HEK293T (cell line): ENCODE data around the gene B3GNT7.
"Not testable (repeated sequence)": the region's sequence is repeated elsewhere in the genome, so short reads cannot be mapped to it uniquely, and the experiment has no call there.

Experiments used
- CTCF ChIA-PET: fragments of 350-600 bp; formaldehyde crosslinking; extraction: SDS; loops from one replicate; lab custom pipeline; 2021; ENCODE audit warnings: antibody characterized with exemption, inconsistent platforms; lab: Yijun Ruan, JAX
- POLR2A ChIA-PET: fragments of 350-600 bp; formaldehyde crosslinking; extraction: SDS; loops from one replicate; lab custom pipeline; 2020; ENCODE audit warnings: antibody characterized with exemption, inconsistent platforms; lab: Yijun Ruan, JAX
- DNase-seq: peaks from one replicate; pipeline ENCODE4 v3.0.0; 2012; ENCODE audit warnings: mixed read lengths; ENCODE audit errors: extremely low spot score
- ARNT ChIP-seq: fragments of 450-650 bp; IDR thresholded peaks from 2 replicates; pipeline ENCODE4 v1.6.1; 2017; ENCODE audit warnings: mild to moderate bottlenecking
- BHLHE40 ChIP-seq: fragments of 450-650 bp; IDR thresholded peaks from 2 replicates; pipeline ENCODE4 v1.6.1; 2016; ENCODE audit warnings: mild to moderate bottlenecking, moderate library complexity, borderline replicate concordance
- CTBP1 ChIP-seq: fragments of 450-650 bp; IDR thresholded peaks from 2 replicates; pipeline ENCODE4 v1.6.1; 2016; ENCODE audit warnings: borderline replicate concordance
- ELF4 ChIP-seq: fragments of 450-650 bp; IDR thresholded peaks from 2 replicates; pipeline ENCODE4 v1.6.1; 2017; ENCODE audit warnings: antibody characterized with exemption
- FOXA1 ChIP-seq: fragments of 450-650 bp; IDR thresholded peaks from 2 replicates; pipeline ENCODE4 v1.6.1; 2016; ENCODE audit warnings: mild to moderate bottlenecking
- FOXK2 ChIP-seq: fragments of 450-650 bp; IDR thresholded peaks from 2 replicates; pipeline ENCODE4 v1.6.1; 2016; ENCODE audit warnings: mild to moderate bottlenecking
- FOXM1 ChIP-seq: fragments of 450-650 bp; IDR thresholded peaks from 2 replicates; pipeline ENCODE4 v1.6.1; 2017; ENCODE audit warnings: mild to moderate bottlenecking, borderline replicate concordance
- HDGF ChIP-seq: fragments of 450-650 bp; IDR thresholded peaks from 2 replicates; pipeline ENCODE4 v1.6.1; 2017; ENCODE audit warnings: antibody characterized with exemption, borderline replicate concordance
- L3MBTL2 ChIP-seq: fragments of 450-650 bp; conservative IDR thresholded peaks from 2 replicates; pipeline ENCODE4 v1.6.1; 2016; ENCODE audit warnings: mild to moderate bottlenecking
- LEF1 ChIP-seq: fragments of 450-650 bp; IDR thresholded peaks from 2 replicates; pipeline ENCODE4 v1.6.1; 2017; ENCODE audit warnings: mild to moderate bottlenecking, borderline replicate concordance
- NFRKB ChIP-seq: fragments of 450-650 bp; IDR thresholded peaks from 2 replicates; pipeline ENCODE4 v1.6.1; 2016; ENCODE audit warnings: mild to moderate bottlenecking, moderate library complexity
- SP1 ChIP-seq: fragments of 450-650 bp; IDR thresholded peaks from 2 replicates; pipeline ENCODE4 v1.6.1; 2017
- SUZ12 ChIP-seq: fragments of 450-650 bp; IDR thresholded peaks from 2 replicates; pipeline ENCODE4 v1.6.1; 2016; ENCODE audit warnings: mild to moderate bottlenecking
- TARDBP ChIP-seq: fragments of 450-650 bp; IDR thresholded peaks from 2 replicates; pipeline ENCODE4 v1.6.1; 2016
- ZNF384 ChIP-seq: fragments of 450-650 bp; IDR thresholded peaks from 2 replicates; pipeline ENCODE4 v1.6.1; 2016
- TF ChIP-seq, protein P1 (sequence below): fragments of 450-650 bp; IDR thresholded peaks from 2 replicates; pipeline ENCODE4 v1.6.1; 2016

B3GNT7 gene

DNA sequence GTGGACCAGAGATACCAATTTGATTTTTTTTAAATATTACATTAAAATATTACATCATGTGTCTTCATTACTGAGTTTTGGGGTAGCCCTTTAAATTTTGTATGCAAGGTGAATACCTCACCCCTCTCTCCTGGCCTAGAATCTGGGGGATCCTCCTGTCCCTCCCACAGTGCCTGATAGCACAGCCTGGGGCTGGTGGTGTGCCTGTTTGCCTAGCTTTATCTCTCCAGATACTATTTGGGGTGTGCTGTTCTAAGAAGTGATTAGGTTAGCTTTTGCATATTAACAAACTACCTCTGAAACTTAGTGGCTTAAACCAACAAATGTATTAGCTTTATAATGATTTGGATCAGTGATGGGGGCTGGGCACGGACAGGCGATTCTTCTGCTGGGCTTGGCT lies 20.7 kb upstream of the B3GNT7 start:
- POLR2A ChIA-PET = no interaction called here
- CTCF ChIA-PET = no interaction called here

DNA sequence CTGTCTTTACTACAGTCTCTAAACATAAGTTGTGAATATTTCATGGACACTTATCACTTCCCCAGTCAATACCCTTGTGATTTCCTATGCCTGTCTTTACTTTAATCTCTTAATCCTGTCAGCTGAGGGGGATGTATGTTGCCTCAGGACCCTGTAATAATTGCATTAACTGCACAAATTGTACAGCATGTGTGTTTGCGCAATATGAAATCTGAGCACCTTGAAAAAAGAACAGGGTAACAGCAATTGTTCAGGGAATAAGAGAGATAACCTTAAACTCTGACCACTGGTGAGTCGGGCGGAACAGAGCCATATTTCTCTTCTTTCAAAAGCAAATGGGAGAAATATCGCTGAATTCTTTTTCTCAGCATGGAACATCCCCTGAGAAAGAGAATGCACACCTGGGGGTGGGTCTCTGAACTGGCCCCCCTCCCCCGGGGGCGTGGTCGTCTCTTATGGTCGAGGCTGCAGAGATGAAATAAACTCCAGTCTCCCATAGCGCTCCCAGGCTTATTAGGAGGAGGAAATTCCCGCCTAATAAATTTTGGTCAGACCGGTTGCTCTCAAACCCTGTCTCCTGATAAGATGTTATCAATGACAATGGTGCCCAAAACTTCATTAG lies 19.4 kb upstream of the B3GNT7 start:
- POLR2A ChIA-PET, DNase-seq, CTCF ChIA-PET: not testable (repeated sequence)

More for the DNA sequence above, 20.7 kb upstream of the B3GNT7 start:
- no peak for DNase-seq
- TF ChIP-seq NFRKB (no peak), LEF1 (no peak), SP1 (no peak)
- TF ChIP-seq, protein P1, sequence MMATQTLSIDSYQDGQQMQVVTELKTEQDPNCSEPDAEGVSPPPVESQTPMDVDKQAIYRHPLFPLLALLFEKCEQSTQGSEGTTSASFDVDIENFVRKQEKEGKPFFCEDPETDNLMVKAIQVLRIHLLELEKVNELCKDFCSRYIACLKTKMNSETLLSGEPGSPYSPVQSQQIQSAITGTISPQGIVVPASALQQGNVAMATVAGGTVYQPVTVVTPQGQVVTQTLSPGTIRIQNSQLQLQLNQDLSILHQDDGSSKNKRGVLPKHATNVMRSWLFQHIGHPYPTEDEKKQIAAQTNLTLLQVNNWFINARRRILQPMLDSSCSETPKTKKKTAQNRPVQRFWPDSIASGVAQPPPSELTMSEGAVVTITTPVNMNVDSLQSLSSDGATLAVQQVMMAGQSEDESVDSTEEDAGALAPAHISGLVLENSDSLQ = no peak

DNA sequence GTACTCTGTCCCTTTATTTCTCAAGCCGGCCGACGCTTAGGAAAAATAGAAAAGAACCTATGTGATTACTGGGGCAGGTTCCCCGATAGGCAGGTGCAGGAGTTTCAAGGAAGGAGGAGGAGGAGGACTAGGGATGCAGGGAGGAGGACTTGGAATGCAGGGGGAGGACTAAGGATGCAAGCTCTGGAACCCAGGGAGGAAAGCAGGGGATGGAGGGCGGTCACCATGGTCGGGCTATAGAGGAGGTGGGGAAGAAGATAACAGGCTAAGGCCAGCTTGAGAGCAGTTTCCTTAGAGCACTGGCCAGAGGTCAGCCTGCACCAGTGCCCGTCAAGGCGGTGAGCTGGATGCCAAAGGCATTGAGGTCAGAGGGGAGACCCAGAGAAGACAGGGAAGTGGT lies 18.7 kb upstream of the B3GNT7 start:
- ChIA-PET CTCF (no interaction called here), POLR2A (no interaction called here)
- DNase-seq = no peak
- TF ChIP-seq CTBP1 (no peak), BHLHE40 (no peak), ELF4 (no peak), FOXM1 (no peak), SP1 (no peak), LEF1 (no peak), SUZ12 (no peak), FOXK2 (no peak), ZNF384 (no peak), HDGF (no peak)
- TF ChIP-seq, protein P1 = no peak

DNA sequence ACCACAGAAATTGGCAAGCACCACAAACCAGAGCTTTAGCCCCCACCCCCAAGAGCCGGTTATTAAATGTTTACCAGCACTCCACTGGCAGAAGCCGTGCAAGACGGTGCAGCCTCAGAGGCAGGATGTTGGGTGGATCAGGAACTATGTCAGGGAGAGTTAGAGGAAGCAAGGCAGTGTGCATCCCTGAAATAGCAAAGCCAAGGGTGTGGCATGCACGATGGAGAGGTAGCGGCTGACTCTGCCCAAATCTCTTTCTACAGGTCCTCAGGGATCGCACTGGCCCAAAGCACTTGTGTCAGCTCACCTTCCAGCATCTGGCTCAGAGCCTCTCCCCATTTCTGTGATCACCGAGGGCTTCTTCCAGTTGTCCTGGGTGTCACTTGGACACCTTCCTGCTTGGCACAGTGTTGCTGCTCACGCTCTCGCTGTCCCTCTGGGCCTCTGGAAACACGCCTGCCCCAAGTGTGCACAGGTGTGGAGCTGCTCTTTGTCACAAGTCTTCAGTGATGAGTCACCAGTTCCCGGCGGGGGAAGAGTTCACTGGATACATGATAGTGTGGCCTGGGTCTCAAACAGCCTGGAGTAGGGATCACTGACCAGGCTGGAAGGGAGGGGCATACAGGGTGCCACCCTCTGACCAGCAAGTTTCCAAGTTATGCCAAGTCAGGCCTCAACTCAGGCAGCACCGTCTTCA lies 17.3 kb upstream of the B3GNT7 start:
- POLR2A ChIA-PET = no interaction called here
- no peak for TF ChIP-seq SP1
- TF ChIP-seq HDGF = no peak
- TF ChIP-seq BHLHE40 = no peak
- TF ChIP-seq FOXA1 = no peak
- no peak for TF ChIP-seq ZNF384
- TF ChIP-seq, protein P1 = no peak
- no peak for TF ChIP-seq CTBP1
- no peak for TF ChIP-seq LEF1
- no peak for TF ChIP-seq FOXM1
- no peak for TF ChIP-seq ELF4
- TF ChIP-seq TARDBP = no peak
- CTCF ChIA-PET = no interaction called here
- DNase-seq = no peak

DNA sequence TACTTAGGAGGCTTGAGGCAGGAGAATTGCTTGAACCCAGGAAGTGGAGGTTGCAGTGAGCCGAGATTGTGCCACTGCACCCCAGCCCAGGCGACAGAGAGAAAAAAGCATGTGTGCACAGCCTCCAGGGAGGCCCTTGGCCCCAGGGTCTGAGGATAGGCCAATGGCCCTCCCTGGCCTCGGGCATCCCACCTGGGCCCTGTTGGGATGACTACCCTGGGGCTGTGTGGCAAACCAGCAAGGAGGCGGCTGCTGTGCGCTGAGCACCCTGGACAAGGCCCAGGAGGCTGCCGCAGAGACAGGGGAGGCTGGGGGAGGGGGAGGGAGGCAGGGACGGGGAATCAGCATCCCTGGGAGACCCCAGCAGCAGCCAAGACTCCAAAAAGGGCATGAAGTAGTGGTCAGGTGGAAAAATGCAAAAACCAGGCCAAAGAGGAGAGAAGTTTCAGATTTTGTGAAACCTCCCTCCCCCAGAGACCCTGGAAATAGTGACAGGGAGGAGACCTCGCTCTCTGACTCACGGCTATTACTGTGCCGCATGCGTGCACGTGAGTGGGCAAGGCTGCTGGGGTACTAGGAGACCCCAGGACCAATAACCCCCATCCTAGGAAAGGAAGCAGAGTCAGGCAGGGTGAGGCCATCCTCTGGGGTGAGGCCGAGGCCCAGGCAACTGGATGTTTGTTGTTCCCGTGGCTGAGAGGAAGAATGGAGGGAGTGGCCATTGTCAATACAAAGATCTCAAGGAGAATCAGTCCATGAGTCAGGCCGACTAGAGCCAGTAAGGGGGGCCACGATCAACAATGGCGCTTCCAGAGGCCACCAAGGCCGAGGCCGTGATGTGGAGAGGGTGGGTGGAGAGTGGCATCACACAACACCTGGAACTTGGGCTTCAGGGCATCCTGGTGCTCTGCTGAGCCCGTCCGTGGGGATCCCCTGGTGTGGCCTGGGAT lies 16.0 kb upstream of the B3GNT7 start:
- TF ChIP-seq, protein P1 = no peak
- TF ChIP-seq CTBP1 (no peak), SP1 (no peak)
- DNase-seq = no peak
- ChIA-PET CTCF (no interaction called here), POLR2A (no interaction called here)

DNA sequence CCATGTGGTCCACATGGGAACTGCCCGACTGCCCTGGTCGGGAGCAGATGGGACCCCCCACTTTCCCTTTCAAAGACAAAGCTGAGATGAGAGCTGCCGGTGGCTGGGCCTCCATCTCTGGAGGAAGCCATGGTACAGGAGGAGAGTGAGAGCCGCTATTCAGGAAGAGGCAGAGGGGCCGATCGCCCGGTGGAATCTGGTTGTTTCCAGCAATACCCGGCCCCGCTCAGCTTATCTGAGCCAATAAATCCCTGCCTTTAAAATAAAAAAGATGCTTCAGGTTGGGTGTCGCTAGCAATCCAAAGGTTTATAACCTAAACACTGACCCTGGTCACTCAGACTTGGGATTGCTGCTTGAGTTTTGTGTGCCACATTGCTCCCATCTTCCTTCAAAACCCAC lies 15.2 kb upstream of the B3GNT7 start:
- no peak for TF ChIP-seq CTBP1
- no peak for TF ChIP-seq BHLHE40
- TF ChIP-seq FOXM1 = no peak
- TF ChIP-seq TARDBP = no peak
- TF ChIP-seq SUZ12 = no peak
- no peak for TF ChIP-seq SP1
- no peak for TF ChIP-seq L3MBTL2
- TF ChIP-seq FOXA1 = no peak
- TF ChIP-seq ELF4 = no peak
- no peak for TF ChIP-seq FOXK2
- no peak for TF ChIP-seq NFRKB
- TF ChIP-seq HDGF = no peak
- TF ChIP-seq, protein P1 = no peak
- no peak for TF ChIP-seq ARNT
- TF ChIP-seq LEF1 = no peak
- TF ChIP-seq ZNF384 = no peak
- ChIA-PET POLR2A (no interaction called here), CTCF (no interaction called here)
- DNase-seq = no peak
